OCI-LY3 (cell line): ENCODE results near the gene FN3K.

Source experiments
- H2AFZ ChIP-seq: fragments of 200-600, 300-600 bp; shearing (Covaris generic); 2 replicates; pipeline ENCODE4 v1.6.0; 2014; ENCODE audit warnings: antibody characterized with exemption, low read depth, low read length
- H3K27ac ChIP-seq: fragments of 200-600, 300-600 bp; sonication (generic); 2 replicates; pipeline ENCODE4 v1.5.1; 2014; ENCODE audit warnings: mild to moderate bottlenecking, low read length, moderate library complexity, mixed read lengths
- H3K27me3 ChIP-seq: fragments of 200-600, 300-600 bp; sonication (generic); 2 replicates; pipeline ENCODE4 v1.6.1; 2014; ENCODE audit warnings: low read depth, low read length, mixed read lengths
- H3K36me3 ChIP-seq: fragments of 200-600, 300-600 bp; sonication (generic); replicated peaks from 2 replicates; pipeline ENCODE3; 2014; ENCODE audit warnings: low read depth, low read length, mixed read lengths
- H3K4me1 ChIP-seq: fragments of 300-600, 200-600 bp; sonication (generic); 2 replicates; pipeline ENCODE4 v1.6.1; 2014; ENCODE audit warnings: low read length, mixed read lengths
- H3K4me2 ChIP-seq: fragments of 200-600, 300-600 bp; sonication (generic); 2 replicates; pipeline ENCODE4 v1.6.1; 2014; ENCODE audit warnings: low read length, mixed read lengths
- H3K4me3 ChIP-seq: fragments of 300-600, 200-600 bp; sonication (generic); 2 replicates; pipeline ENCODE4 v1.5.1; 2014; ENCODE audit warnings: antibody characterized with exemption, mild to moderate bottlenecking, low read length, moderate library complexity
- H3K79me2 ChIP-seq: fragments of 300-600, 200-600 bp; shearing (Covaris generic); 2 replicates; pipeline ENCODE4 v1.6.1; 2014; ENCODE audit warnings: mild to moderate bottlenecking, low read length, mixed read lengths
- H3K9ac ChIP-seq: fragments of 300-600, 200-600 bp; shearing (Covaris generic); 2 replicates; pipeline ENCODE4 v1.6.0; 2014; ENCODE audit warnings: mild to moderate bottlenecking, low read length, moderate library complexity
- H3K9me3 ChIP-seq: fragments of 200-600, 300-600 bp; shearing (Covaris generic); 2 replicates; pipeline ENCODE4 v1.6.1; 2014; ENCODE audit warnings: low read length, mixed read lengths; ENCODE audit not compliant: insufficient read depth
- H4K20me1 ChIP-seq: fragments of 200-600, 300-600 bp; sonication (generic); 2 replicates; pipeline ENCODE4 v1.6.1; 2016; ENCODE audit warnings: low read length, mixed read lengths; ENCODE audit not compliant: insufficient read depth
- EZH2phosphoT487 ChIP-seq: fragments of 200-600 bp; shearing (Covaris generic); IDR thresholded peaks from 2 replicates; pipeline ENCODE4 v1.6.1; 2018; ENCODE audit warnings: antibody characterized with exemption, mixed run types, low read depth
- TF ChIP-seq, protein P1 (sequence below): fragments of 200-600, 300-600 bp; sonication (generic); IDR thresholded peaks from 2 replicates; pipeline ENCODE4 v1.5.1; 2014; ENCODE audit warnings: antibody characterized with exemption, low read length, low read depth

The FN3K gene

DNA sequence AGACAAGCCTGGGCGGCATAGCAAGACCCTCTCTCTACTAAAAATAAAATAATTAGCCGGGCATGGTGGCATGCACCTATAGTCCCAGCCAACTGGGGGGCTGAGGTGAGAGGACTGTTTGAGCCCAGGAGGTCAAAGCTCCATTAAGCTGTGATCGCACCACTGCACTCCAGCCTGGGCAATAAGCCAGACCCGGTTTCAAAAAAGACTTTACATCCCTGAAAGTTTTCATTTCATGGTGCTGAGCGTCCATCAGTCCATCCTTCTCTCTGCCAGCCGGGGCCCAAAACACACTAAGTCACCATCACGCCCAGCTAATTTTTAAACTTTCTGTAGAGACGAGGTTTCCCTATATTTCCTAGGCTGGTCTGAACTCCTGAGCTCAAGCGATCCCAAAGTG lies 47.5 kb upstream of the FN3K start:
- no peaks in the 10 kb centered on the region for H3K79me2 ChIP-seq
- H3K9me3 ChIP-seq, result no peaks in the 10 kb centered on the region
- no peak overlapping the region for H3K4me3 ChIP-seq
- TF ChIP-seq, protein P1, sequence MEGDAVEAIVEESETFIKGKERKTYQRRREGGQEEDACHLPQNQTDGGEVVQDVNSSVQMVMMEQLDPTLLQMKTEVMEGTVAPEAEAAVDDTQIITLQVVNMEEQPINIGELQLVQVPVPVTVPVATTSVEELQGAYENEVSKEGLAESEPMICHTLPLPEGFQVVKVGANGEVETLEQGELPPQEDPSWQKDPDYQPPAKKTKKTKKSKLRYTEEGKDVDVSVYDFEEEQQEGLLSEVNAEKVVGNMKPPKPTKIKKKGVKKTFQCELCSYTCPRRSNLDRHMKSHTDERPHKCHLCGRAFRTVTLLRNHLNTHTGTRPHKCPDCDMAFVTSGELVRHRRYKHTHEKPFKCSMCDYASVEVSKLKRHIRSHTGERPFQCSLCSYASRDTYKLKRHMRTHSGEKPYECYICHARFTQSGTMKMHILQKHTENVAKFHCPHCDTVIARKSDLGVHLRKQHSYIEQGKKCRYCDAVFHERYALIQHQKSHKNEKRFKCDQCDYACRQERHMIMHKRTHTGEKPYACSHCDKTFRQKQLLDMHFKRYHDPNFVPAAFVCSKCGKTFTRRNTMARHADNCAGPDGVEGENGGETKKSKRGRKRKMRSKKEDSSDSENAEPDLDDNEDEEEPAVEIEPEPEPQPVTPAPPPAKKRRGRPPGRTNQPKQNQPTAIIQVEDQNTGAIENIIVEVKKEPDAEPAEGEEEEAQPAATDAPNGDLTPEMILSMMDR, result no peak
- TF ChIP-seq EZH2phosphoT487, result no peak
- H2AFZ ChIP-seq, result no peak overlapping the region
- H4K20me1 ChIP-seq, result no peaks in the 10 kb centered on the region
- peak overlapping the region; percentile 61; the same call in 1 of the 2 replicates for H3K9ac ChIP-seq
- H3K36me3 ChIP-seq, result peaks cover 7% of the 10 kb centered on the region
- H3K4me2 ChIP-seq, result peak overlapping the region; percentile 65
- peaks cover 59% of the 10 kb centered on the region for H3K4me1 ChIP-seq
- H3K27ac ChIP-seq, result peak overlapping the region; percentile 95
- no peaks in the 10 kb centered on the region for H3K27me3 ChIP-seq

- Histone ChIP-seq H3K79me2 (no peaks in the 10 kb centered on the region), H2AFZ (no peak overlapping the region), H3K27me3 (no peaks in the 10 kb centered on the region), H3K27ac (no peak overlapping the region), H3K9me3 (no peaks in the 10 kb centered on the region), H3K4me2 (no peak overlapping the region), H4K20me1 (no peaks in the 10 kb centered on the region), H3K9ac (no peak overlapping the region), H3K4me3 (no peak overlapping the region), H3K36me3 (peaks cover 4% of the 10 kb centered on the region), H3K4me1 (peaks cover 51% of the 10 kb centered on the region)
- TF ChIP-seq, protein P1, result no peak
Measured at GRCh38 chr17:82689077-82689476, 46.3 kb upstream of the FN3K start.

- Histone ChIP-seq H3K4me2 (0 out of 2 replicates have a peak overlapping the region, but pooled peaks have one; percentile 18), H3K27ac (no peak overlapping the region)
Measured at GRCh38 chr17:82690786-82691489, 44.5 kb upstream of the FN3K start.

DNA sequence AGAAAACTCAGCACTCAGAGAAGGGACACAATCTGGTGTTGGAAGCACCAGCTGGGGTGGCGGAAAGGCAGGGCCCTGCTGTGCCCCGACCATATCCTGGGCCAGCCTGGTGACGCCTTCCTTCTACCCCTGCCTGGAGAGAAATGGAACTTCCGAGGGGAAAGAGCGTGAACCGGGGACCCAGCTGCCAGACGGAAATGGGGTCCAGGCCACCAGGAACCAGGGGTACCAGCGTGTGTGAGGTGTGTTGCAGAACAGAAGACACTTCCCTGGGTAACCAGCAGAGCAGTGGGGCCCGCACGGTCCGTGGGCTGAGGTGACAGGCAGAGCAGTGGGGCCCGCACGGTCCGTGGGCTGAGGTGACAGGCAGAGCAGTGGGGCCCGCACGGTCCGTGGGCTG lies 43.7 kb upstream of the FN3K start:
- H3K4me3 ChIP-seq, result no peak overlapping the region
- no peaks in the 10 kb centered on the region for H4K20me1 ChIP-seq
- H3K36me3 ChIP-seq, result peaks cover 9% of the 10 kb centered on the region
- peaks cover 9% of the 10 kb centered on the region; the same call in 1 of the 2 replicates for H3K9me3 ChIP-seq
- H3K4me1 ChIP-seq, result peaks cover 28% of the 10 kb centered on the region
- no peaks in the 10 kb centered on the region for H3K79me2 ChIP-seq
- H3K27ac ChIP-seq, result no peak overlapping the region
- H3K27me3 ChIP-seq, result no peaks in the 10 kb centered on the region
- TF ChIP-seq EZH2phosphoT487, result no peak
- TF ChIP-seq, protein P1, result no peak
- H3K9ac ChIP-seq, result no peak overlapping the region
- no peak overlapping the region for H3K4me2 ChIP-seq
- H2AFZ ChIP-seq, result no peak overlapping the region

More at GRCh38 chr17:82690786-82691489, 44.5 kb upstream of the FN3K start:
- Histone ChIP-seq H3K36me3 (peaks cover 9% of the 10 kb centered on the region), H3K27me3 (no peaks in the 10 kb centered on the region), H3K79me2 (no peaks in the 10 kb centered on the region), H4K20me1 (no peaks in the 10 kb centered on the region), H3K9ac (no peak overlapping the region), H3K4me3 (no peak overlapping the region), H3K4me1 (peaks cover 35% of the 10 kb centered on the region), H3K9me3 (peaks cover 9% of the 10 kb centered on the region; the same call in 1 of the 2 replicates), H2AFZ (no peak overlapping the region)
- no peak for TF ChIP-seq EZH2phosphoT487
- TF ChIP-seq, protein P1, result no peak
